Neural crest cell (in vitro differentiated cells): ENCODE measurements around the gene SHROOM3. TPM values are rescaled to one million over a fixed set of nuclear protein-coding genes. Genes with fewer than 3 reads are reported as not detected.

Experiments
- DNase-seq: peaks from one replicate; pipeline ENCODE4 v3.0.0; 2021; ENCODE audit warnings: low read depth, mixed read lengths, low spot score
- H3K27ac Mint-ChIP-seq: one replicate; pipeline ENCODE4 v1.8.0; 2021; ENCODE audit warnings: mild to moderate bottlenecking, mixed read lengths; ENCODE audit not compliant: unreplicated experiment
- H3K27me3 Mint-ChIP-seq: 2 replicates; pipeline ENCODE4 v1.8.0; 2021; ENCODE audit warnings: low read depth, mild to moderate bottlenecking, mixed read lengths
- H3K36me3 Mint-ChIP-seq: 2 replicates; pipeline ENCODE4 v1.8.0; 2021; ENCODE audit warnings: low read depth, mild to moderate bottlenecking, mixed read lengths
- H3K4me1 Mint-ChIP-seq: 2 replicates; pipeline ENCODE4 v1.8.0; 2021; ENCODE audit warnings: mixed read lengths
- H3K4me3 Mint-ChIP-seq: one replicate; pipeline ENCODE4 v1.8.0; 2021; ENCODE audit warnings: mild to moderate bottlenecking, mixed read lengths
- H3K9me3 Mint-ChIP-seq: 2 replicates; pipeline ENCODE4 v1.8.0; 2021; ENCODE audit warnings: mixed read lengths
- CTCF ChIP-seq: fragments of 200-600 bp; sonication (generic); conservative IDR thresholded peaks from 2 replicates; pipeline ENCODE4 v1.5.0; 2021; ENCODE audit warnings: antibody characterized with exemption, mild to moderate bottlenecking
- total RNA-seq: library from RNA; stranded (reverse); gene quantifications from 2 replicates; pipeline ENCODE4 v1.2.1, GENCODE V29; 2021

SHROOM3 gene
- total RNA-seq, 1 donor from 2014 or later = 40.1 TPM

GRCh38 chr4:76535603-76536372 lies 100.8 kb downstream of the SHROOM3 start:
- no peak for TF ChIP-seq CTCF
- Mint-ChIP-seq H3K9me3 (no peaks in the 10 kb centered on the region), H3K27ac (no peak overlapping the region)

GRCh38 chr4:76536373-76536689 lies 101.3 kb downstream of the SHROOM3 start:
- H3K36me3 Mint-ChIP-seq = no peaks in the 10 kb centered on the region
- no peaks in the 10 kb centered on the region for H3K27me3 Mint-ChIP-seq
- DNase-seq = no peak
- no peak for TF ChIP-seq CTCF
- H3K4me1 Mint-ChIP-seq = peaks cover 23% of the 10 kb centered on the region
- H3K27ac Mint-ChIP-seq = no peak overlapping the region
- no peaks in the 10 kb centered on the region for H3K9me3 Mint-ChIP-seq
- H3K4me3 Mint-ChIP-seq = no peak overlapping the region

More at GRCh38 chr4:76535603-76536372, 100.8 kb downstream of the SHROOM3 start:
- DNase-seq = no peak
- no peaks in the 10 kb centered on the region for H3K27me3 Mint-ChIP-seq
- peaks cover 18% of the 10 kb centered on the region for H3K4me1 Mint-ChIP-seq
- H3K4me3 Mint-ChIP-seq = no peak overlapping the region
- no peaks in the 10 kb centered on the region for H3K36me3 Mint-ChIP-seq

- Mint-ChIP-seq H3K27me3 (no peaks in the 10 kb centered on the region), H3K27ac (no peak overlapping the region), H3K4me3 (no peak overlapping the region), H3K9me3 (no peaks in the 10 kb centered on the region), H3K4me1 (peaks cover 28% of the 10 kb centered on the region), H3K36me3 (no peaks in the 10 kb centered on the region)
- DNase-seq = no peak
- no peak for TF ChIP-seq CTCF
These were observed 103.3 kb downstream of the SHROOM3 start for GRCh38 chr4:76538296-76538695.

GRCh38 chr4:76539979-76540378 lies 105.0 kb downstream of the SHROOM3 start:
- TF ChIP-seq CTCF = no peak
- Mint-ChIP-seq H3K36me3 (no peaks in the 10 kb centered on the region), H3K27me3 (no peaks in the 10 kb centered on the region), H3K4me1 (peaks cover 28% of the 10 kb centered on the region), H3K27ac (no peak overlapping the region), H3K4me3 (no peak overlapping the region), H3K9me3 (no peaks in the 10 kb centered on the region)
- DNase-seq = no peak

GRCh38 chr4:76540486-76540885 lies 105.5 kb downstream of the SHROOM3 start:
- no peaks in the 10 kb centered on the region for H3K27me3 Mint-ChIP-seq
- DNase-seq = no peak
- H3K4me3 Mint-ChIP-seq = no peak overlapping the region
- H3K4me1 Mint-ChIP-seq = peaks cover 32% of the 10 kb centered on the region
- TF ChIP-seq CTCF = no peak
- H3K36me3 Mint-ChIP-seq = no peaks in the 10 kb centered on the region
- no peaks in the 10 kb centered on the region for H3K9me3 Mint-ChIP-seq
- H3K27ac Mint-ChIP-seq = no peak overlapping the region
